ENCODE results near the gene PTPRU. TPM values are rescaled to one million over a fixed set of nuclear protein-coding genes. Genes with fewer than 3 reads are reported as not detected.

The PTPRU gene
- polyA plus RNA-seq, 1 of the 3 experiments (the other 2 are of a cell fraction), result 3.5 TPM

- peak overlapping the region; percentile 44; the same call in 1 of the 2 replicates for H3K9ac ChIP-seq
Measured at GRCh38 chr1:29202053-29202452, 34.3 kb upstream of the PTPRU start.

More at GRCh38 chr1:29202053-29202452, 34.3 kb upstream of the PTPRU start:
- POLR2A ChIA-PET, result no interaction called here
- no peaks in the 10 kb centered on the region for H4K20me1 ChIP-seq (ENCODE audit: insufficient read depth)
- H3K4me3 ChIP-seq (ENCODE audit: low read depth in 2 of 2, low read length in 1 of 2), result no peak overlapping the region
- H3K27ac ChIP-seq (ENCODE audit: low read depth in 2 of 2, low read length in 1 of 2), result peak overlapping the region; percentile 62 to 83
- no peaks in the 10 kb centered on the region for H3K9me3 ChIP-seq
- WGBS (ENCODE audit: low lambda C conversion rate), result 91% methylated on average over 1 of the region's 1 CpG
- H3K79me2 ChIP-seq (ENCODE audit: insufficient read depth), result no peaks in the 10 kb centered on the region
- CTCF ChIA-PET, result interaction anchor here (0.6 to 6.1 kb wide), 33 partner anchors 9 to 1984 kb away, joined by 3 to 95 read pairs (median 4); partner anchors contain the start of genes SRSF4 and TMEM200B
- H3K4me1 ChIP-seq (ENCODE audit: control insufficient read depth in 1 of 2, insufficient read depth in 2 of 2, low read depth in 1 of 2, low read length in 1 of 2), result peaks cover 13 to 17% of the 10 kb centered on the region in 2 experiments; a peak in 2 of 4 replicates
- H2AFZ ChIP-seq (ENCODE audit: low read depth), result peak overlapping the region; percentile 84; the same call in 1 of the 2 replicates
- peaks cover 8% of the 10 kb centered on the region for H3F3A ChIP-seq (replicated peaks; ENCODE audit: insufficient read depth)
- H3K27me3 ChIP-seq (ENCODE audit: insufficient read depth), result no peaks in the 10 kb centered on the region
- peaks cover 21 to 23% of the 10 kb centered on the region in 2 experiments for H3K36me3 ChIP-seq (replicated peaks in 1 of 2; ENCODE audit: control insufficient read depth in 1 of 2, insufficient read depth in 2 of 2, low read length in 1 of 2)
- TF ChIP-seq YY1 (IDR thresholded peaks at IDR 0.05; ENCODE audit: low read depth) (no peak), SIN3A (IDR thresholded peaks at IDR 0.05; ENCODE audit: borderline replicate concordance, low read depth, low read length) (no peak), EZH2phosphoT487 (IDR thresholded peaks at IDR 0.05; ENCODE audit: borderline replicate concordance, low read depth) (no peak), CHD2 (IDR thresholded peaks at IDR 0.05; ENCODE audit: low read length, partially characterized antibody) (no peak), FOXJ3 (CRISPR knock-in tag; IDR thresholded peaks at IDR 0.05) (no peak), RCOR1 (IDR thresholded peaks at IDR 0.05; ENCODE audit: low read length) (no peak), REST (IDR thresholded peaks at IDR 0.05; ENCODE audit: low read depth, low read length) (no peak), RXRA (IDR thresholded peaks at IDR 0.05; ENCODE audit: borderline replicate concordance, low read depth) (no peak), POLR2AphosphoS5 (IDR thresholded peaks at IDR 0.05; ENCODE audit: low read depth, low read length) (no peak), SMC3 (IDR thresholded peaks at IDR 0.05; ENCODE audit: low read depth, low read length) (no peak), EP300 (IDR thresholded peaks at IDR 0.05; ENCODE audit: borderline replicate concordance in 1 of 2, low read depth in 1 of 2, low read length in 1 of 2) (no peak), IRF3 (IDR thresholded peaks at IDR 0.05; ENCODE audit: low read depth, low read length) (no peak), JUND (IDR thresholded peaks at IDR 0.05) (no peak)
- peak overlapping the region; percentile 54; the same call in 1 of the 2 replicates for H3K4me2 ChIP-seq
- DNase-seq, result no peak
- H3K9me2 ChIP-seq, result no peaks in the 10 kb centered on the region

Data from SK-N-SH (cell line).